Gastrocnemius medialis (tissue), 4 donors: Measurements from ENCODE around the gene TNFAIP8. TPM values are rescaled to one million over a fixed set of nuclear protein-coding genes. Genes with fewer than 3 reads are reported as not detected.
A peak's percentile ranks its signal among the peaks of the same experiment; 100 is the strongest.

Experiments used
- ATAC-seq, 2 donors: fragments of 150-250 bp; one replicate each; pipeline ENCODE4 v1.9.1; 2016
- DNase-seq, 2 donors: peaks; one replicate each; pipeline ENCODE4 v3.0.0-alpha.2; 2019
- H3K27ac ChIP-seq, 4 donors: fragments of 200-600 bp; sonication (generic); 1 replicate in 1 of 4; 2 replicates in 3 of 4; pipeline ENCODE4 v1.5.1; 2016 to 2018; ENCODE audit warnings: mild to moderate bottlenecking in 2 of 4, moderate library complexity in 1 of 4
- H3K27me3 ChIP-seq, 3 donors: fragments of 200-600 bp; sonication (generic) in 2 of 3; 1 replicate in 1 of 3; 2 replicates in 2 of 3; pipeline versions ENCODE4 v1.5.1 to v1.6.0; 2016 to 2019; ENCODE audit warnings: mild to moderate bottlenecking in 1 of 3, moderate library complexity in 1 of 3
- H3K36me3 ChIP-seq, 2 donors: fragments of 200-600 bp; sonication (generic) in 1 of 2; one replicate each; pipeline ENCODE4 v1.5.1; 2017 to 2018
- H3K4me1 ChIP-seq, 2 donors: fragments of 200-600 bp; sonication (generic) in 1 of 2; one replicate each; pipeline ENCODE4 v1.5.1; 2016 to 2017; ENCODE audit warnings: mild to moderate bottlenecking in 2 of 2
- H3K4me3 ChIP-seq, 4 donors: fragments of 200-600 bp; sonication (generic) in 3 of 4; 1 replicate in 1 of 4; 2 replicates in 3 of 4; pipeline ENCODE4 v1.5.1; 2016 to 2019; ENCODE audit warnings: mild to moderate bottlenecking in 2 of 4
- H3K9me3 ChIP-seq, 3 donors: fragments of 200-600 bp; sonication (generic) in 2 of 3; 1 replicate in 1 of 3; 2 replicates in 2 of 3; pipeline ENCODE4 v1.5.1; 2016 to 2019
- POLR2A ChIP-seq, 2 donors: fragments of 450-650 bp; IDR thresholded peaks; one replicate each; pipeline ENCODE4 v1.6.1; 2017; ENCODE audit warnings: antibody characterized with exemption in 2 of 2, mild to moderate bottlenecking in 2 of 2, moderate library complexity in 2 of 2
- in situ Hi-C, 4 donors: fragments of 200-750 bp; cut with MboI; loops; one replicate each; pipeline versions ENCODE4 v1.15.0 to v1.8.0; 2017; ENCODE audit warnings: low sequenced_read_pairs in 4 of 4
- intact Hi-C: fragments of 100-400 bp; cut with DNase I; formaldehyde crosslinking; loops from one replicate; pipeline ENCODE4 v1.15.1; 2023; ENCODE audit warnings: low total_unique reads
- total RNA-seq, 4 donors: library from RNA; depleted of rRNA; stranded (reverse); fragments of >200 nt; gene quantifications; one replicate each; pipeline versions ENCODE4 v1.1.0 to v1.2.3, GENCODE V29; 2016
- TF ChIP-seq, protein P1 (sequence below), 5 experiments: fragments of 450-650 bp in 3 of 5; fragments of 200-600 bp in 2 of 5; sonication (generic) in 2 of 5; IDR thresholded peaks in 4 of 5; conservative IDR thresholded peaks in 1 of 5; 1 replicate in 4 of 5; 2 replicates in 1 of 5; pipeline ENCODE4 v1.5.1; 2016 to 2019; ENCODE audit warnings: antibody characterized with exemption in 5 of 5, mild to moderate bottlenecking in 3 of 5, moderate library complexity in 3 of 5

Gene TNFAIP8
- total RNA-seq, 4 donors from 2014 or later: 0.20 to 5.8 (median 2.0) TPM

DNA sequence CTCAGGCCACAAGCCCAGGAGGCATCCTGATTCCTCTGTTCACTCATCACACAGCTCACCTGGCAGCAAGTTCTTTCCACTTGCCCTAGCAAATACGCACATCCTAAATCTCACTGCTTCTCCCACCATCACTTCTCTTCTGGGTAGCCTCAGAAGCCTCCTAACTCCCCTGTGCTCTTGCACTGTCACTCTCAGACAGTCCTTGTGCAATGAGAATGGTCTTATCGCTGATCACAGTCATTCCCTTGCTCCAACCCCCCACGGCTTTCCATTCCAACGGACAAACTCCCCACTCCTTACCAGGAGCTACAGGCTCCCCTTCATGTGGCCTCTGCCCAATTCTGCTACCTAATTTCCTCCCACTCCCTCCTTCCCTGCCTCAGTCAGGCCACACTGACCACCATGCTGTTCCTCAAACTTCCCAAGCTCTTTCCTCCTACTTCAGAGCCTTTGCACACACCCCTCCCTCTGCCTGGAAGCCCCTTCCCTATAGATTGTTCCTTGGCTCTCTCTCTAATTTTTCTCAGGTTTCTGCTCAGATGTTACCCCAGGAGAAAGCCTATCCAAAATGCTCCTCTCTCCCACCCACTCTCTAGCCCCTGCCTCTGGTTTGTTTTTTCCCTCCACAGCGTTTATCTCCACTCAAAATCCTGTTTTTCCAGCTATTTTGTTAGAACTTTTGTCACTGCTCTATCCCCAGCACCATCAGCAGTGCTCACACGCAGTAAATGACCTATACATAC lies 34.1 kb upstream of the TNFAIP8 start:
- Histone ChIP-seq H3K4me1 (peaks cover 0 to 5% of the 10 kb centered on the region in 2 donors), H3K36me3 (no peaks in the 10 kb centered on the region), H3K4me3 (no peak overlapping the region), H3K27me3 (no peaks in the 10 kb centered on the region), H3K9me3 (no peaks in the 10 kb centered on the region), H3K27ac (no peak overlapping the region)
- TF ChIP-seq, protein P1, sequence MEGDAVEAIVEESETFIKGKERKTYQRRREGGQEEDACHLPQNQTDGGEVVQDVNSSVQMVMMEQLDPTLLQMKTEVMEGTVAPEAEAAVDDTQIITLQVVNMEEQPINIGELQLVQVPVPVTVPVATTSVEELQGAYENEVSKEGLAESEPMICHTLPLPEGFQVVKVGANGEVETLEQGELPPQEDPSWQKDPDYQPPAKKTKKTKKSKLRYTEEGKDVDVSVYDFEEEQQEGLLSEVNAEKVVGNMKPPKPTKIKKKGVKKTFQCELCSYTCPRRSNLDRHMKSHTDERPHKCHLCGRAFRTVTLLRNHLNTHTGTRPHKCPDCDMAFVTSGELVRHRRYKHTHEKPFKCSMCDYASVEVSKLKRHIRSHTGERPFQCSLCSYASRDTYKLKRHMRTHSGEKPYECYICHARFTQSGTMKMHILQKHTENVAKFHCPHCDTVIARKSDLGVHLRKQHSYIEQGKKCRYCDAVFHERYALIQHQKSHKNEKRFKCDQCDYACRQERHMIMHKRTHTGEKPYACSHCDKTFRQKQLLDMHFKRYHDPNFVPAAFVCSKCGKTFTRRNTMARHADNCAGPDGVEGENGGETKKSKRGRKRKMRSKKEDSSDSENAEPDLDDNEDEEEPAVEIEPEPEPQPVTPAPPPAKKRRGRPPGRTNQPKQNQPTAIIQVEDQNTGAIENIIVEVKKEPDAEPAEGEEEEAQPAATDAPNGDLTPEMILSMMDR (IDR thresholded peaks at IDR 0.05 in 4 of 5, conservative IDR thresholded peaks at IDR 0.05 in 1 of 5): no peak
- TF ChIP-seq POLR2A (IDR thresholded peaks at IDR 0.05): no peak
- DNase-seq: no peak
- ATAC-seq: no peak
- intact Hi-C loops (no loop called here), in situ Hi-C loops (no loop called here)

DNA sequence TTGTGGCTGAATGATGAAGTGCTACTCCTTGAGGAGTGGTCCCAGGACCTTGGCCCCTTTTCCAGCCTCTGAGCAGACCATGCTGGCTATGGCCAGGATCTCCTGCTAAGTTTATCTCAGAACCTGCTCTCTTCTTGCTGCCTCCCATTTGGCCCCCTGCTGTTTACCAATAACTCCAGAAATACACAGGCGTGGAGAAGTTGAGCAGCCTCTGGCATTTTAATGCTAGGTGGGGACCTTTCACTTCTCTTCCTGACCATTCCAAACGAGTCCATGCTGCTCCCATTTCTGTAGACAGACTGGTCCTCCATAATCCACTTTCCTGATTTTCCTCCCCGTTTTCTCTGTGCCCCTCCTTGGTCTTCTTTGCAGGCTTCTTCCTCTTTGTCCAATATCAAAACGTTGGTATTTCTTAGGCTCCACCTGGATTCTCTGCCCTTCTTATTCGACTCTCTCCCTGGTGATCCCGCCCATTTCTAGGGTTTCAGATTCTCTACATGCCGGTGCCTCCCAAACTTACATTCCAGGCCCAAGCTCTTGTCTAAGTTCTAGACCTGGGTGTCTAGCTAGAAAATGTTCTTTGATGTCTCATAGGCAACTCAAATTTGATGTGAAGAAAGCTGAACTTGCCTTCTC lies 33.4 kb upstream of the TNFAIP8 start:
- in situ Hi-C loops: no loop called here

DNA sequence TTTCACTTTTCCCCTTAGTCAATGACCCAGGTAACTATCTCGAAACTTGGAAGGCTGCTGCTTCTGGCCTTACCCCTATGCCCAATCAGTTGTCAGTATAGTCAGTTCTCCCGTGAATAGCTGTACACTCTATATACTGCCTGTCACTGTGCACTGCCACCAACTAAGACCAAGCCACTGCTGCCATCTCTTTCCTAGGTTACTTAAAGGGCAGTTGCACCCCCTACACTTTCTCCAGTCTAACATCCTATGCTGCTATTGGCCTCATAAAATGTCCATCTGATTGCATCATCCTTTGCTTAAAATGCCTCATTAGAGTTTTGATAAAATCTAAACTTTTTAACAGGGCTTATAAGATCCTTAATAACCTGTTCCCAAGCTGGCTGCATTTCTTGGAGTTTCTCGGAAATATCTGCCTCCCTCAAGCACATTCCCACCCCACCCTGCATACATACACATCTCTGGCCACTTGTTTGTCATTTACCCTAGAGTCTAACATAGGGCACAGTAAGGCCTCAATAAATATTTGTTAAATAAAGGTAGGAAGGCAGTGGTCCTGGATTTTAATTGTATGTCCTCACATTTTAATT lies 32.8 kb upstream of the TNFAIP8 start:
- in situ Hi-C loops (no loop called here), intact Hi-C loops (no loop called here)
- Histone ChIP-seq H3K27me3 (no peaks in the 10 kb centered on the region), H3K36me3 (no peaks in the 10 kb centered on the region), H3K4me3 (no peak overlapping the region), H3K9me3 (no peaks in the 10 kb centered on the region), H3K27ac (peak overlapping the region in 1 of 4 donors; percentile 50), H3K4me1 (peaks cover 0 to 5% of the 10 kb centered on the region in 2 donors)
- ATAC-seq (no peak), DNase-seq (no peak)
- TF ChIP-seq, protein P1 (IDR thresholded peaks at IDR 0.05 in 4 of 5, conservative IDR thresholded peaks at IDR 0.05 in 1 of 5): no peak
- no peak for TF ChIP-seq POLR2A (IDR thresholded peaks at IDR 0.05)

More for the DNA sequence above, 33.4 kb upstream of the TNFAIP8 start:
- DNase-seq (no peak), ATAC-seq (no peak)
- H3K27ac ChIP-seq: no peak overlapping the region
- no peaks in the 10 kb centered on the region for H3K9me3 ChIP-seq
- H3K4me3 ChIP-seq: no peak overlapping the region
- intact Hi-C loops: no loop called here
- no peaks in the 10 kb centered on the region for H3K27me3 ChIP-seq
- H3K36me3 ChIP-seq: no peaks in the 10 kb centered on the region
- no peak for TF ChIP-seq POLR2A (IDR thresholded peaks at IDR 0.05)
- TF ChIP-seq, protein P1 (IDR thresholded peaks at IDR 0.05 in 4 of 5, conservative IDR thresholded peaks at IDR 0.05 in 1 of 5): no peak
- peaks cover 0 to 5% of the 10 kb centered on the region in 2 donors for H3K4me1 ChIP-seq

DNA sequence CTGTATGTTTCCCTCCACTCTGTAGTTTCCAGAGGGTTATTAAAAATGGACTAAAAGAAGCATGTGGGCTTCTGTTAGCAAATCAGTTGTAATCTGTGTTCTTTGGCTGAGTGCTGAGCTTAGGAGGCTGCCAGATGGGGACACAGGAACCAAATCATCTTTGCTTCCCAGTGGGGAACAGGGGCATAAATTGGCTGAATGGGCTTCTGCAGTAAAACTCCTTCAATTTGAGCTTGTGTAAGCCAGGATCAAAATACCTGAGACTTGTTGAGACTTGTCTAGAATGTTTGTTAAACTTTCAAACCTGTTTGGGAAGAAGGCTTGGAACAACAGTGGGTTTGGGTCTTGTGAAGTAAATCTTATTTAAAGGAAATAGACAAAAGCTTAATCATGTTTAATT lies 32.2 kb upstream of the TNFAIP8 start:
- no peak for ATAC-seq
- Histone ChIP-seq H3K27ac (peak overlapping the region in 1 of 4 donors; percentile 50), H3K4me1 (peaks cover 0 to 5% of the 10 kb centered on the region in 2 donors), H3K36me3 (no peaks in the 10 kb centered on the region), H3K4me3 (no peak overlapping the region), H3K9me3 (no peaks in the 10 kb centered on the region), H3K27me3 (no peaks in the 10 kb centered on the region)
- intact Hi-C loops: no loop called here
- in situ Hi-C loops: no loop called here
- DNase-seq: no peak
- no peak for TF ChIP-seq POLR2A (IDR thresholded peaks at IDR 0.05)

DNA sequence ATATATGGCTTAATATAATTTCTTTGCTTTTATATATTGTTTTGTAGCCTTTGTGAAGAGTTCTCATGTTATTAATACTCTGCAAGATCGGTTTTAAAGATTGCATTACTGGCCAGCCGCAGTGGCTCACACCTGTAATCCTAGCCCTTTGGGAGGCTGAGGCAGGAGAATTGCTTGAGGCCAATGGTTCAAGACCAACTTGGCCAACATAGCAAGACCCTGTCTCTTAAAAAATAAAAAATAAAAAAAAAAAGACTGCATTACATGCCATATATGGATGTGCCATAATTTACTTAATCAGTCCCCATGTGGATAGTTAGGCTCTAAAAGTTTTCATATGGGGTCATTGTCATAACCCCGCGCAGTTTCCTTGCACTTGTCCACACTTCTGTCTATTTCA lies 31.0 kb upstream of the TNFAIP8 start:
- H3K9me3 ChIP-seq: no peaks in the 10 kb centered on the region
- H3K27ac ChIP-seq: peak overlapping the region in 3 of 4 donors; percentile 2 to 50 (median 44)
- intact Hi-C loops (no loop called here), in situ Hi-C loops (no loop called here)
- no peak for TF ChIP-seq POLR2A (IDR thresholded peaks at IDR 0.05)
- TF ChIP-seq, protein P1 (IDR thresholded peaks at IDR 0.05 in 4 of 5, conservative IDR thresholded peaks at IDR 0.05 in 1 of 5): no peak
- H3K36me3 ChIP-seq: no peaks in the 10 kb centered on the region
- H3K4me1 ChIP-seq: peaks cover 0 to 5% of the 10 kb centered on the region in 2 donors
- no peak for DNase-seq
- ATAC-seq: no peak
- no peak overlapping the region for H3K4me3 ChIP-seq
- no peaks in the 10 kb centered on the region for H3K27me3 ChIP-seq
